Right lobe of liver (tissue), 6 donors: Measurements from ENCODE around the gene MOGAT3. TPM values are rescaled to one million over a fixed set of nuclear protein-coding genes. Genes with fewer than 3 reads are reported as not detected.

ENCODE experiments used
- ATAC-seq, 4 donors: fragments of 200-7000 bp; cut with Tn5 transposase; one replicate each; pipeline ENCODE4 v1.9.1; 2020; ENCODE audit warnings: mild to moderate bottlenecking in 4 of 4, moderate library complexity in 4 of 4
- DNase-seq, 3 donors: peaks; one replicate each; pipeline ENCODE4 v3.0.0-alpha.2; 2020
- H3K27ac ChIP-seq, 3 donors: fragments of 200-600 bp; one replicate each; pipeline ENCODE4 v1.8.0; 2022
- H3K27me3 ChIP-seq, 2 donors: fragments of 200-600 bp; one replicate each; pipeline ENCODE4 v1.8.0; 2022
- H3K36me3 ChIP-seq, 4 donors: fragments of 200-600 bp; sonication (generic) in 1 of 4; one replicate each; pipeline versions ENCODE4 v1.5.1 to v1.8.0; 2017 to 2022; ENCODE audit warnings: control low read depth in 1 of 4
- H3K4me1 ChIP-seq, 4 donors: fragments of 200-600 bp; sonication (generic) in 1 of 4; one replicate each; pipeline versions ENCODE4 v1.5.1 to v1.8.0; 2017 to 2022; ENCODE audit warnings: control low read depth in 1 of 4
- H3K4me3 ChIP-seq, 3 donors: fragments of 200-600 bp; one replicate each; pipeline ENCODE4 v1.8.0; 2022
- H3K9me3 ChIP-seq, 4 donors: fragments of 200-600 bp; sonication (generic) in 1 of 4; one replicate each; pipeline versions ENCODE4 v1.5.1 to v1.8.0; 2017 to 2022; ENCODE audit warnings: control low read depth in 1 of 4
- POLR2A ChIP-seq: fragments of 450-650 bp; IDR thresholded peaks from one replicate; pipeline ENCODE4 v1.6.1; 2017; ENCODE audit warnings: antibody characterized with exemption, mild to moderate bottlenecking
- WGBS: methylation state at CpG from one replicate; pipeline ENCODE4 v1.1.6; 2018; ENCODE audit warnings: low coverage, low lambda C conversion rate; ENCODE audit not compliant: insufficient coverage; ENCODE audit errors: missing lambda C conversion rate; 5-methylcytosine and 5-hydroxymethylcytosine counted together
- intact Hi-C, 2 donors: fragments of 100-400 bp; cut with DNase I; formaldehyde crosslinking; loops; one replicate each; pipeline versions ENCODE4 v1.11.2 to v1.14.1; 2022
- total RNA-seq, 6 experiments: library from RNA; depleted of rRNA in 2 of 6; stranded (reverse); fragments of >200 nt in 2 of 6; fragmentation: NEBNext Ultra II Directional in 3 of 6; extraction: Animal tissue kit (Norgen Biotek cat#: 25700) in 3 of 6; gene quantifications; one replicate each; pipeline versions ENCODE4 v1.1.0 to v1.2.4, GENCODE V29; 2016 to 2023
- TF ChIP-seq, protein P1 (sequence below), 4 donors: fragments of 200-600 bp in 3 of 4; fragments of 450-650 bp in 1 of 4; IDR thresholded peaks; one replicate each; pipeline versions ENCODE4 v1.5.1 to v1.8.0; 2016 to 2022; ENCODE audit warnings: antibody characterized with exemption in 4 of 4, mild to moderate bottlenecking in 2 of 4
- donor health status: DM: no; HTN: yes; CAD: no.
- donor health status: DM: no; HTN: no; CAD: no.
- donor health status: DM: no; HTN: no; CAD: no.
- donor health status: DM: no; HTN: yes; CAD: no.
- donor health status: DM: no; HTN: yes; CAD: no.

MOGAT3 gene
- total RNA-seq, 6 experiments from 2014 or later, result 8.4 to 28.6 (median 15.7) TPM

DNA sequence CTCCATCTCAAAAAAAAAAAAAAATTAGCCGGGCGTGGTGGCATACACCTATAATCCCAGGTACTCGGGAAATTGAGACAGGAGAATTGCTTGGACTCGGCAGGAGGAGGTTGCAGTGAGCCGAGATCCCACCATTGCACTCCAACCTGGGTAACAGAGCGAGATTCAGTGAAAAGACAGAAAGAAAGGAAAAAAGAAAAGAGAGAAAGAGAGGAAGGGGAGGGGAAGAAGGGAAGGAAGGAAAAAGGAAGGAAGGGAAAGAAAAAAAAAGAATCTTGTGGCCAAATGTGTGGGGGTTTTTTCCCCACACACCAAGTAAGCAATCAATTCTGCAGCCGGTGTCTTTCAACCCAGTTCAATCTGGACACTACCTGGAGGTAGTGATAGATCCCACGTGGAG, 11.7 kb downstream of the MOGAT3 start:
- H3K27ac ChIP-seq, result no peak overlapping the region
- WGBS, result 85% methylated on average over 7 of the region's 8 CpGs
- H3K9me3 ChIP-seq, result no peaks in the 10 kb centered on the region
- no peaks in the 10 kb centered on the region for H3K36me3 ChIP-seq
- ATAC-seq (no peak), DNase-seq (no peak)
- peaks cover 0 to 12% (median 0%) of the 10 kb centered on the region in 4 donors for H3K4me1 ChIP-seq
- H3K4me3 ChIP-seq, result no peak overlapping the region
- intact Hi-C loops, result no loop called here
- H3K27me3 ChIP-seq, result no peaks in the 10 kb centered on the region
- TF ChIP-seq, protein P1, sequence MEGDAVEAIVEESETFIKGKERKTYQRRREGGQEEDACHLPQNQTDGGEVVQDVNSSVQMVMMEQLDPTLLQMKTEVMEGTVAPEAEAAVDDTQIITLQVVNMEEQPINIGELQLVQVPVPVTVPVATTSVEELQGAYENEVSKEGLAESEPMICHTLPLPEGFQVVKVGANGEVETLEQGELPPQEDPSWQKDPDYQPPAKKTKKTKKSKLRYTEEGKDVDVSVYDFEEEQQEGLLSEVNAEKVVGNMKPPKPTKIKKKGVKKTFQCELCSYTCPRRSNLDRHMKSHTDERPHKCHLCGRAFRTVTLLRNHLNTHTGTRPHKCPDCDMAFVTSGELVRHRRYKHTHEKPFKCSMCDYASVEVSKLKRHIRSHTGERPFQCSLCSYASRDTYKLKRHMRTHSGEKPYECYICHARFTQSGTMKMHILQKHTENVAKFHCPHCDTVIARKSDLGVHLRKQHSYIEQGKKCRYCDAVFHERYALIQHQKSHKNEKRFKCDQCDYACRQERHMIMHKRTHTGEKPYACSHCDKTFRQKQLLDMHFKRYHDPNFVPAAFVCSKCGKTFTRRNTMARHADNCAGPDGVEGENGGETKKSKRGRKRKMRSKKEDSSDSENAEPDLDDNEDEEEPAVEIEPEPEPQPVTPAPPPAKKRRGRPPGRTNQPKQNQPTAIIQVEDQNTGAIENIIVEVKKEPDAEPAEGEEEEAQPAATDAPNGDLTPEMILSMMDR (IDR thresholded peaks at IDR 0.05), result no peak
- TF ChIP-seq POLR2A, result no peak

DNA sequence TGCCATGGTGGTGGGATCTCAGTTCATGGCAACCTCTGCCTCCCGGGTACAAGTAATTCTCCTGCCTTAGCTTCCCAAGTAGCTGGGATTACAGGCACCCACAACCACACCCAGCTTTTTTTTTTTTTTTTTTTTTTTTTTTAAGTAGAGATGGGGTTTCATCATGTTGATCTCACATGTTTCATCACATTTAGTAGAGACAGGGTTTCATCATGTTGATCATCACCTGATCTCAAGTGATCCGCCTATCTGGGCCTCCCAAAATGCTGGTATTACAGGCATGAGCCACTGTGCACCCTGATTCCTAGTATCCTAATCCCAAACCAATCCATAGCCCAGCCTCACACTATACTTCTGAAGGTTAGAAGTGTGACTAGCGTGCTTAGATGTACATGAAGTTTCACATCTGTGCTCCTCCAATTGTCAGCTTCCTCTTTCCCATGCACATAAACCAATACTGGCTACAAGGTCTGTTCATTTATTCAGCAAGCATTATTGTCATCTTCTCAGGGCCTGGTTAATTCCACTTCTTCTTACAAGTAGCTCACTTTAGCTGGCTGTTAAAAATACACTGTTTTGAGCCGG, 13.9 kb downstream of the MOGAT3 start:
- peaks cover 0 to under 1% (median 0%) of the 10 kb centered on the region in 4 donors for H3K4me1 ChIP-seq
- no peak overlapping the region for H3K27ac ChIP-seq
- H3K27me3 ChIP-seq, result no peaks in the 10 kb centered on the region
- no peak for DNase-seq
- intact Hi-C loops, result no loop called here
- ATAC-seq, result no peak
- H3K36me3 ChIP-seq, result no peaks in the 10 kb centered on the region
- no peak overlapping the region for H3K4me3 ChIP-seq
- TF ChIP-seq POLR2A, result no peak
- TF ChIP-seq, protein P1 (IDR thresholded peaks at IDR 0.05), result no peak
- H3K9me3 ChIP-seq, result no peaks in the 10 kb centered on the region
- WGBS, result 61% methylated on average over 4 of the region's 4 CpGs

DNA sequence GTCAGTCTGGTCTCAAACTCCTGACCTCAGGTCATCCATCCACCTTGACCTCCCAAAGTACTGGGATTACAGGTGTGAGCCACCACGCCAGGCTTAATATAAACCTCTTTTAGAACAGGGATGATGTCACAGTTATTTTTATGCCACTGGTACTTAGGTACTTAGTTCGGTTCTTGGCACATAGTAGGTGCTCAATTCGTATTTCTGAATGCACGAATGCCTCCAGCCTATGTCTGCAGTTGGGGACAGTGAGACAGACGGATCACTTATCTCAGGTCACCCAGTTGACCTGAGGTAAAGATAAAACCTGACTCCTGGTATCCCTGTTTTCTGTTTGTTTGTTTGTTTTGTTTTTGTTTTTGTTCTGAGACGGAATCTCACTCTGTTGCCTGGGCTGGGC, 14.6 kb downstream of the MOGAT3 start:
- H3K4me1 ChIP-seq, result no peaks in the 10 kb centered on the region

DNA sequence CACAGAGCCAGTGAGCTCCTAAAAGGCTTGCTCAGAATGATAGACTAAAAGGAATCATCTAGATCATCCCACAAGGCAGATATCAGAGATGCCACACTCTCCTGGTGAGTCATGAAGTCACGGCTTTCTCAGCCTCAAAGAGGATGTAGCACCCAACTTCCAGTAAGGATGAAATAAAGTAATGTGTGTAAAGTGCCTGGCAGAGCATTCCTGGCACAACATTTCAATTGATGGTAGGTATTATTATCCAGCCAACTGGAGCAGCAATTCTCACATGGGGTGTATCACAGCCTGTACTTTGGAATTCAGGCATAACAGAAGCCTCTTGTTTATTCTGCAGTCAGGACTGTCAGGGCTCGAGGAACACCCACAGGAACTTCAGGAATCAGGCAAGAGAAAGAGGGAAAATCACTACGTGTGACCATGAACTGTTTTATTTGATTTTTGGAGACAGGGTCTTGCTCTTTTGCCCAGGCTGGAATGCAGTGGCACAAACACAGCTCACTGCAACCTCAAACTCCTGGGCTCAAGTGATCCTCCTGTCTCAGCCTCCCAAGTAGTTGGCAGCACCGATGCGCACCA, 15.5 kb downstream of the MOGAT3 start:
- ATAC-seq (peak in 2 of 4 donors; percentile 28 to 62), DNase-seq (no peak)
- no peaks in the 10 kb centered on the region for H3K4me1 ChIP-seq
- H3K9me3 ChIP-seq, result no peaks in the 10 kb centered on the region
- intact Hi-C loops, result no loop called here
- H3K27ac ChIP-seq, result no peak overlapping the region
- H3K36me3 ChIP-seq, result no peaks in the 10 kb centered on the region
- no peak for TF ChIP-seq POLR2A
- TF ChIP-seq, protein P1 (IDR thresholded peaks at IDR 0.05), result no peak
- WGBS, result 54% methylated on average over 4 of the region's 5 CpGs
- no peak overlapping the region for H3K4me3 ChIP-seq
- H3K27me3 ChIP-seq, result peaks cover 0 to 9% of the 10 kb centered on the region in 2 donors

More for the DNA sequence above, 14.6 kb downstream of the MOGAT3 start:
- TF ChIP-seq, protein P1 (IDR thresholded peaks at IDR 0.05), result no peak
- TF ChIP-seq POLR2A, result no peak
- Histone ChIP-seq H3K9me3 (no peaks in the 10 kb centered on the region), H3K4me3 (no peak overlapping the region), H3K27ac (no peak overlapping the region), H3K36me3 (no peaks in the 10 kb centered on the region), H3K27me3 (peaks cover 0 to under 1% of the 10 kb centered on the region in 2 donors)
- DNase-seq (no peak), ATAC-seq (no peak)
- 65% methylated on average over 6 of the region's 6 CpGs for WGBS
- intact Hi-C loops, result no loop called here
